Osteocyte (in vitro differentiated cells): ENCODE measurements around the gene CCDC197. TPM values are rescaled to one million over a fixed set of nuclear protein-coding genes. Genes with fewer than 3 reads are reported as not detected.

ENCODE experiments used
- DNase-seq: peaks from one replicate; pipeline ENCODE4 v3.0.0; 2021; ENCODE audit warnings: mixed read lengths; ENCODE audit not compliant: unreplicated experiment; ENCODE audit errors: extremely low spot score
- H3K27ac Mint-ChIP-seq: one replicate; pipeline ENCODE4 v1.8.0; 2021; ENCODE audit warnings: mild to moderate bottlenecking, mixed read lengths; ENCODE audit not compliant: unreplicated experiment
- H3K27me3 Mint-ChIP-seq: one replicate; pipeline ENCODE4 v1.8.0; 2021; ENCODE audit warnings: mixed read lengths; ENCODE audit not compliant: unreplicated experiment
- H3K36me3 Mint-ChIP-seq: one replicate; pipeline ENCODE4 v1.8.0; 2021; ENCODE audit warnings: mixed read lengths; ENCODE audit not compliant: unreplicated experiment
- H3K4me1 Mint-ChIP-seq: one replicate; pipeline ENCODE4 v1.8.0; 2021; ENCODE audit warnings: mixed read lengths; ENCODE audit not compliant: unreplicated experiment
- H3K4me3 Mint-ChIP-seq: one replicate; pipeline ENCODE4 v1.8.0; 2021; ENCODE audit warnings: mild to moderate bottlenecking, moderate library complexity, mixed read lengths; ENCODE audit not compliant: unreplicated experiment
- H3K9me3 Mint-ChIP-seq: one replicate; pipeline ENCODE4 v1.8.0; 2021; ENCODE audit warnings: mixed read lengths; ENCODE audit not compliant: unreplicated experiment
- CTCF ChIP-seq: fragments of 200-600 bp; sonication (generic); IDR thresholded peaks from 2 replicates; pipeline ENCODE4 v1.5.0; 2021; ENCODE audit warnings: antibody characterized with exemption, mild to moderate bottlenecking, moderate library complexity
- total RNA-seq: library from RNA; stranded (reverse); gene quantifications from 2 replicates; pipeline ENCODE4 v1.2.1, GENCODE V29; 2021

Gene CCDC197
- total RNA-seq, 1 donor from 2014 or later = not detected

- no peaks in the 10 kb centered on the region for H3K4me1 Mint-ChIP-seq
- H3K9me3 Mint-ChIP-seq = no peaks in the 10 kb centered on the region
- H3K27me3 Mint-ChIP-seq = peaks cover 40% of the 10 kb centered on the region
- no peaks in the 10 kb centered on the region for H3K36me3 Mint-ChIP-seq
- H3K27ac Mint-ChIP-seq = no peak overlapping the region
- H3K4me3 Mint-ChIP-seq = no peak overlapping the region
- TF ChIP-seq CTCF = no peak
- DNase-seq = no peak
These were observed 16.5 kb upstream of the CCDC197 start for GRCh38 chr14:93980456-93981201.

- peaks cover 31% of the 10 kb centered on the region for H3K27me3 Mint-ChIP-seq
- peaks cover 2% of the 10 kb centered on the region for H3K4me1 Mint-ChIP-seq
- no peaks in the 10 kb centered on the region for H3K9me3 Mint-ChIP-seq
- no peak for TF ChIP-seq CTCF
- H3K4me3 Mint-ChIP-seq = no peak overlapping the region
- H3K36me3 Mint-ChIP-seq = no peaks in the 10 kb centered on the region
- H3K27ac Mint-ChIP-seq = no peak overlapping the region
- no peak for DNase-seq
These were observed 15.5 kb upstream of the CCDC197 start for GRCh38 chr14:93981316-93982229.

- no peaks in the 10 kb centered on the region for H3K9me3 Mint-ChIP-seq
- DNase-seq = no peak
- H3K4me3 Mint-ChIP-seq = no peak overlapping the region
- H3K27ac Mint-ChIP-seq = no peak overlapping the region
- no peak for TF ChIP-seq CTCF
- H3K27me3 Mint-ChIP-seq = peaks cover 22% of the 10 kb centered on the region
- no peaks in the 10 kb centered on the region for H3K36me3 Mint-ChIP-seq
- H3K4me1 Mint-ChIP-seq = peaks cover 10% of the 10 kb centered on the region
These were observed 14.7 kb upstream of the CCDC197 start for GRCh38 chr14:93982230-93983007.

- H3K4me1 Mint-ChIP-seq = peaks cover 10% of the 10 kb centered on the region
- no peaks in the 10 kb centered on the region for H3K9me3 Mint-ChIP-seq
- no peaks in the 10 kb centered on the region for H3K36me3 Mint-ChIP-seq
- TF ChIP-seq CTCF = no peak
- no peak overlapping the region for H3K27ac Mint-ChIP-seq
- DNase-seq = no peak
- peaks cover 7% of the 10 kb centered on the region for H3K27me3 Mint-ChIP-seq
- no peak overlapping the region for H3K4me3 Mint-ChIP-seq
These were observed 13.0 kb upstream of the CCDC197 start for GRCh38 chr14:93984070-93984469.
